Activated naive CD8-positive, alpha-beta T cell treated with anti-CD3 and anti-CD28 coated beads, Interleukin-2, amount 50 U/mL, for 24 hours (primary cell): ENCODE measurements around the gene MACROD1.
"Not testable (repeated sequence)": the region's sequence is repeated elsewhere in the genome, so short reads cannot be mapped to it uniquely, and the experiment has no call there.

ENCODE experiments used
- ATAC-seq: fragments of 150-1000 bp; cut with Tn5 transposase; one replicate; pipeline ENCODE4 v1.10.0; 2021
- DNase-seq: peaks from one replicate; pipeline ENCODE4 v3.0.0; 2021
- H3K27ac Mint-ChIP-seq: one replicate; pipeline ENCODE4 v1.8.0; 2021; ENCODE audit warnings: mild to moderate bottlenecking, mixed read lengths
- H3K27me3 Mint-ChIP-seq: one replicate; pipeline ENCODE4 v1.8.0; 2021; ENCODE audit warnings: mixed read lengths
- H3K36me3 Mint-ChIP-seq: one replicate; pipeline ENCODE4 v1.8.0; 2021; ENCODE audit warnings: low read depth, mixed read lengths
- H3K4me1 Mint-ChIP-seq: one replicate; pipeline ENCODE4 v1.8.0; 2021; ENCODE audit warnings: mixed read lengths
- H3K4me3 Mint-ChIP-seq: one replicate; pipeline ENCODE4 v1.8.0; 2021; ENCODE audit warnings: mild to moderate bottlenecking, moderate library complexity, mixed read lengths
- H3K9me3 Mint-ChIP-seq: one replicate; pipeline ENCODE4 v1.8.0; 2021; ENCODE audit warnings: mixed read lengths

The MACROD1 gene

GRCh38 chr11:63973912-63974258 lies 192.0 kb downstream of the MACROD1 start:
- DNase-seq, H3K27me3 Mint-ChIP-seq, H3K9me3 Mint-ChIP-seq, ATAC-seq: not testable (repeated sequence)
- H3K4me3 Mint-ChIP-seq = peak overlapping the region; percentile 94
- peaks cover 27% of the 10 kb centered on the region for H3K4me1 Mint-ChIP-seq
- peak overlapping the region; percentile 98 for H3K27ac Mint-ChIP-seq
- peaks cover 18% of the 10 kb centered on the region for H3K36me3 Mint-ChIP-seq

GRCh38 chr11:63970902-63971301 lies 195.0 kb downstream of the MACROD1 start:
- Mint-ChIP-seq H3K4me3 (no peak overlapping the region), H3K27me3 (peaks cover 2% of the 10 kb centered on the region), H3K9me3 (no peaks in the 10 kb centered on the region), H3K36me3 (peaks cover 5% of the 10 kb centered on the region), H3K27ac (no peak overlapping the region), H3K4me1 (peaks cover 12% of the 10 kb centered on the region)
- DNase-seq (no peak), ATAC-seq (no peak)

- H3K36me3 Mint-ChIP-seq = peaks cover 1% of the 10 kb centered on the region
Measured at GRCh38 chr11:63969461-63969860, 196.5 kb downstream of the MACROD1 start.

GRCh38 chr11:63966444-63966843 lies 199.5 kb downstream of the MACROD1 start:
- Mint-ChIP-seq H3K36me3 (no peaks in the 10 kb centered on the region), H3K27me3 (peaks cover 2% of the 10 kb centered on the region), H3K9me3 (no peaks in the 10 kb centered on the region), H3K27ac (no peak overlapping the region), H3K4me1 (peaks cover 4% of the 10 kb centered on the region), H3K4me3 (no peak overlapping the region)
- DNase-seq = no peak
- no peak for ATAC-seq

More at GRCh38 chr11:63969461-63969860, 196.5 kb downstream of the MACROD1 start:
- no peak for ATAC-seq
- Mint-ChIP-seq H3K4me3 (no peak overlapping the region), H3K9me3 (no peaks in the 10 kb centered on the region), H3K27ac (no peak overlapping the region), H3K27me3 (peaks cover 2% of the 10 kb centered on the region), H3K4me1 (peaks cover 8% of the 10 kb centered on the region)
- no peak for DNase-seq

DNA sequence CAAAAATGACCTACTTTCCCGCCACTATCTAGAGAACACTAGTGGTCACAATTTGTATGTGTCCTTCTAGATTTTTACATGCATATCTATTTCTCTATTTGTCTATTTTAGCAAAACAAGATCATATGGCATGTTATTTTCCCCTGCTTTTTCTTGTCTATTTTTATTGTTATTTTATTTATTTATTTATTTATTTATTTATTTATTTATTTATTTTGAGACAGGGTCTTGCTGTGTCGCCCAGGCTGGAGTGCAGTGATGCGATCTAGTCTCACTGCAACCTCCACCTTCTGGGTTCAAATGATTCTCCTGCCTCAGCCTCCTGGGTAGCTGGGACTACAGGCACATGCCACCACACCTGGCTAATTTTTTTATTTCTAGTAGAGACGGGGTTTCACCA lies 202.0 kb downstream of the MACROD1 start:
- H3K36me3 Mint-ChIP-seq, H3K4me1 Mint-ChIP-seq, DNase-seq, H3K27me3 Mint-ChIP-seq, ATAC-seq, H3K4me3 Mint-ChIP-seq, H3K27ac Mint-ChIP-seq, H3K9me3 Mint-ChIP-seq: not testable (repeated sequence)

DNA sequence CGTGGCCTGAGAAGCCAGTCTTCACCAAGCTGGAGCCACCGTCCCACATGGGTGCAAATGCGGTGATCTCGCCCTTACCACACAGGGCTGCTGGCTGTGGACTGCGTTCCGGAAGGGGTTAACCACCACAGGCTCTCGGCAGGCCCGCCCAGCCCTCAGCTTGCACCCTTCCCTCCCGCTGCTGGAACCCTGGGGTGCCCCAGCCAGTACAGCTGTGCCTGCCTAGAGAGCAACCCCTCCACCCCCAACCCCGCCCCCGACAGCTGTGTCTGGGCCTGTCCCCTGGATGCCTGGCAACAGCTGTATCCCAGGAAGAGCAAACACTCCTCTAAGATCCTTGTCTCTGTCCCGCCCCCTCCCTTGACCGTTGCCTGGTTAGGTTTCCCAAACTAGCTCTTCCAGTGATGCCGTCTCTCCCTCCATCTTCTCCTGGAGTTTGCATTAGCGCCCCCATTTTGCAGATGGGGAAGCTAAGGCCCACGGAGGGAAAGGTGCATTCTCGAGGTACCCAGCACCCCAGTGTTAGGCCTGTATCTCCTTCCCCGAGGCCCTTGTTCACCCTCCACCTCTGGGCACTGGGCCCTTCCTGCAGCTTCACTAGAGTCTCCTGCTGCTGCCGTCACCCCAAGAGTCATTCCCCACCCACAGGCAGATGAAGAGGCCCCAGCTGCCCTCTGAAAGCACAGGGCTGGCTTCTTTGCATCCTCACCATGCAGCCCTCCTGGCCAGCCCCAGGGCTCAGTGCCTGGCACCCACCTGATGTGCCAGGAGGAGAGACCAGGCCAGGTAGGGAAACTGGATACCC lies 204.1 kb downstream of the MACROD1 start:
- no peaks in the 10 kb centered on the region for H3K36me3 Mint-ChIP-seq
- ATAC-seq = peak; percentile 64
- H3K27me3 Mint-ChIP-seq = no peaks in the 10 kb centered on the region
- H3K9me3 Mint-ChIP-seq = no peaks in the 10 kb centered on the region
- no peak overlapping the region for H3K4me3 Mint-ChIP-seq
- no peak for DNase-seq
- no peak overlapping the region for H3K27ac Mint-ChIP-seq
- peaks cover 10% of the 10 kb centered on the region for H3K4me1 Mint-ChIP-seq

GRCh38 chr11:63958008-63958407 lies 207.9 kb downstream of the MACROD1 start:
- H3K9me3 Mint-ChIP-seq = no peaks in the 10 kb centered on the region
- DNase-seq (no peak), ATAC-seq (no peak)
- no peaks in the 10 kb centered on the region for H3K27me3 Mint-ChIP-seq
- no peak overlapping the region for H3K4me3 Mint-ChIP-seq
- H3K27ac Mint-ChIP-seq = no peak overlapping the region
- H3K4me1 Mint-ChIP-seq = peaks cover 10% of the 10 kb centered on the region
- peaks cover 8% of the 10 kb centered on the region for H3K36me3 Mint-ChIP-seq

- ATAC-seq (no peak), DNase-seq (no peak)
- Mint-ChIP-seq H3K4me1 (peaks cover 20% of the 10 kb centered on the region), H3K4me3 (no peak overlapping the region), H3K27ac (no peak overlapping the region), H3K9me3 (no peaks in the 10 kb centered on the region), H3K36me3 (peaks cover 17% of the 10 kb centered on the region), H3K27me3 (no peaks in the 10 kb centered on the region)
Measured at GRCh38 chr11:63952570-63952969, 213.3 kb downstream of the MACROD1 start.

- ATAC-seq = peak; percentile 60
Measured at GRCh38 chr11:63951779-63952536, 214.0 kb downstream of the MACROD1 start.

More at GRCh38 chr11:63951779-63952536, 214.0 kb downstream of the MACROD1 start:
- Mint-ChIP-seq H3K4me1 (peaks cover 20% of the 10 kb centered on the region), H3K27ac (peak overlapping the region; percentile 15), H3K9me3 (no peaks in the 10 kb centered on the region), H3K4me3 (peak overlapping the region; percentile 9), H3K27me3 (no peaks in the 10 kb centered on the region), H3K36me3 (peaks cover 17% of the 10 kb centered on the region)
- DNase-seq = peak; percentile 36
